ENCODE measurements around the gene LYPD6B. TPM values are rescaled to one million over a fixed set of nuclear protein-coding genes. Genes with fewer than 3 reads are reported as not detected.

The LYPD6B gene
- total RNA-seq, 1 donor from 2014 or later: not detected

GRCh38 chr2:149070681-149071320, 32.3 kb downstream of the LYPD6B start:
- DNase-seq (ENCODE audit: low read depth in 2 of 2): no peak

- DNase-seq (ENCODE audit: low read depth in 2 of 2): no peak
Observed at GRCh38 chr2:149075105-149075504, 36.6 kb downstream of the LYPD6B start.

- no peak for DNase-seq (ENCODE audit: low read depth in 2 of 2)
Observed at GRCh38 chr2:149075853-149076252, 37.4 kb downstream of the LYPD6B start.

GRCh38 chr2:149076863-149077412, 38.4 kb downstream of the LYPD6B start:
- DNase-seq (ENCODE audit: low read depth in 2 of 2): no peak

- DNase-seq (ENCODE audit: low read depth in 2 of 2): no peak
Observed at GRCh38 chr2:149077861-149078260, 39.4 kb downstream of the LYPD6B start.

GRCh38 chr2:149080099-149080498, 41.6 kb downstream of the LYPD6B start:
- DNase-seq (ENCODE audit: low read depth in 2 of 2): no peak

- no peak for DNase-seq (ENCODE audit: low read depth in 2 of 2)
Observed at GRCh38 chr2:149080971-149081370, 42.5 kb downstream of the LYPD6B start.

GRCh38 chr2:149082079-149082478, 43.6 kb downstream of the LYPD6B start:
- no peak for DNase-seq (ENCODE audit: low read depth in 2 of 2)

GRCh38 chr2:149082735-149083134, 44.2 kb downstream of the LYPD6B start:
- no peak for DNase-seq (ENCODE audit: low read depth in 2 of 2)

- DNase-seq (ENCODE audit: low read depth in 2 of 2): no peak
Observed at GRCh38 chr2:149084924-149085795, 46.7 kb downstream of the LYPD6B start.

GRCh38 chr2:149087751-149088150, 49.3 kb downstream of the LYPD6B start:
- DNase-seq (ENCODE audit: low read depth in 2 of 2): peak in 1 of 2 donors; percentile 44

- DNase-seq (ENCODE audit: low read depth in 2 of 2): no peak
Observed at GRCh38 chr2:149089068-149089467, 50.6 kb downstream of the LYPD6B start.

GRCh38 chr2:149090706-149091105, 52.2 kb downstream of the LYPD6B start:
- no peak for DNase-seq (ENCODE audit: low read depth in 2 of 2)

GRCh38 chr2:149093579-149093978, 55.1 kb downstream of the LYPD6B start:
- DNase-seq (ENCODE audit: low read depth in 2 of 2): no peak

GRCh38 chr2:149094217-149095015, 55.9 kb downstream of the LYPD6B start:
- DNase-seq (ENCODE audit: low read depth in 2 of 2): no peak

GRCh38 chr2:149098701-149099100, 60.2 kb downstream of the LYPD6B start:
- peak; percentile 7 to 31 for DNase-seq (ENCODE audit: low read depth in 2 of 2)

GRCh38 chr2:149099298-149099697, 60.8 kb downstream of the LYPD6B start:
- no peak for DNase-seq (ENCODE audit: low read depth in 2 of 2)

GRCh38 chr2:149100739-149101699, 62.5 kb downstream of the LYPD6B start:
- no peak for DNase-seq (ENCODE audit: low read depth in 2 of 2)

- DNase-seq (ENCODE audit: low read depth in 2 of 2): no peak
Observed at GRCh38 chr2:149101818-149102217, 63.3 kb downstream of the LYPD6B start.

GRCh38 chr2:149103081-149103620, 64.7 kb downstream of the LYPD6B start:
- DNase-seq (ENCODE audit: low read depth in 2 of 2): no peak
